Neutrophil (primary cell): ENCODE data around the gene ST6GALNAC1.

Experiments
- H3K27ac ChIP-seq: fragments of 200-600 bp; sonication (generic); 2 replicates; pipeline ENCODE4 v1.5.1; 2016; ENCODE audit warnings: mild to moderate bottlenecking, moderate library complexity
- H3K27me3 ChIP-seq: fragments of 200-600 bp; sonication (generic); 2 replicates; pipeline ENCODE4 v1.6.0; 2016; ENCODE audit warnings: mild to moderate bottlenecking
- H3K36me3 ChIP-seq: fragments of 200-600 bp; sonication (generic); 2 replicates; pipeline ENCODE4 v1.5.1; 2017
- H3K4me1 ChIP-seq, 2 experiments: fragments of 200-600 bp in 1 of 2; sonication (generic) in 1 of 2; 1 replicate in 1 of 2; 2 replicates in 1 of 2; pipeline versions ENCODE4 v1.5.1 to v1.6.1; 2013 to 2016; ENCODE audit warnings: low read depth in 1 of 2, low read length in 1 of 2, mild to moderate bottlenecking in 1 of 2, moderate library complexity in 1 of 2; ENCODE audit not compliant: control insufficient read depth in 1 of 2, insufficient read depth in 1 of 2
- H3K4me3 ChIP-seq, 2 experiments: fragments of 200-600 bp in 1 of 2; sonication (generic) in 1 of 2; 1 replicate in 1 of 2; 2 replicates in 1 of 2; pipeline ENCODE4 v1.5.1; 2013 to 2016; ENCODE audit warnings: low read depth in 1 of 2, low read length in 1 of 2, mild to moderate bottlenecking in 1 of 2, moderate library complexity in 1 of 2
- H3K9me3 ChIP-seq: fragments of 200-600 bp; sonication (generic); 2 replicates; pipeline ENCODE4 v1.5.1; 2016
- CTCF ChIP-seq: fragments of 200-600 bp; sonication (generic); IDR thresholded peaks from 2 replicates; pipeline ENCODE4 v1.5.1; 2016; ENCODE audit warnings: antibody characterized with exemption

ST6GALNAC1 gene

DNA sequence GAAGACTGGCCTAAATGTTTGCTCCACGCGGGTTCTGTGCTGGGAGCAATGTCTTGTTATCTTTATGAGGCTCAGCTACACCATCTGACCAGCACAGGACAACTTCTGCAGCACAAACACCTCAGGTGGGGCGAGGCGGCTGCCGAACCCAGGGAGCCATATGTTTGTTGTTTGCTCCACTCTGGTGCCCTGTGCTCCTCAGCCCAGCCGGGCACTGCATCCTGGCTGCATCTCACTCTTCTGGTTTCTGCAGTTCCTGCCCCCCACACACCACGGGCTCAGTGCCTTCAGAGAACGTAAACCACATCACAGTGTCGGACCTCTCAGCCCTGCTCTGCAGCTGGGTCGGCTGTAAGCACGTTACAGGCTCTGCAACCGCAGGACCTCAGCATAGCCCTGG lies 34.8 kb upstream of the ST6GALNAC1 start:
- H3K27ac ChIP-seq: no peak overlapping the region
- H3K9me3 ChIP-seq: no peaks in the 10 kb centered on the region
- no peaks in the 10 kb centered on the region for H3K27me3 ChIP-seq
- H3K4me1 ChIP-seq: peaks cover 7 to 11% of the 10 kb centered on the region in 2 experiments
- H3K4me3 ChIP-seq: no peak overlapping the region
- no peak for TF ChIP-seq CTCF
- H3K36me3 ChIP-seq: no peaks in the 10 kb centered on the region

GRCh38 chr17:76677406-76677805 lies 33.8 kb upstream of the ST6GALNAC1 start:
- TF ChIP-seq CTCF: no peak
- H3K4me1 ChIP-seq: peaks cover 8 to 14% of the 10 kb centered on the region in 2 experiments
- no peaks in the 10 kb centered on the region for H3K36me3 ChIP-seq
- no peaks in the 10 kb centered on the region for H3K9me3 ChIP-seq
- no peak overlapping the region for H3K4me3 ChIP-seq
- no peaks in the 10 kb centered on the region for H3K27me3 ChIP-seq
- no peak overlapping the region for H3K27ac ChIP-seq

DNA sequence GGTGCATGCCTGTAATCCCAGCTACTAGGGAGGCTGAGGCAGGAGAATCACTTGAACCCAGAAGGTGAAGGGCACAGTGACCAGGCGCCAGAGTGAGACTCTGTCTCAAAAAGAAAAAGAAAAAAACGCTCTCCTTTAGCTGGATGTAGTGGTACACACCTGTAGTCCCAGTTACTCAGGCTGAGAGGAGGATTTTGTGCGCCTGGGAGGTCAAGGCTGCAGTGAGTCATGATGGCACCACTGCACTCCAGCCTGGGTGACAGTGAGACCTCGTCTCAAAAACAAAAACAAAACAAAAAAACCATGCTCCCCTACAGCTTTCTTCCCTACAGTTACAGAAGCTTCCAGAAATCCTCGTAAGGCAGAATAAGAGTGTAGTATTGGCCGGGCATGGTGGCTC lies 33.1 kb upstream of the ST6GALNAC1 start:
- no peak overlapping the region for H3K27ac ChIP-seq

GRCh38 chr17:76675648-76676047 lies 32.1 kb upstream of the ST6GALNAC1 start:
- no peaks in the 10 kb centered on the region for H3K27me3 ChIP-seq
- H3K27ac ChIP-seq: no peak overlapping the region
- H3K4me3 ChIP-seq: no peak overlapping the region
- no peaks in the 10 kb centered on the region for H3K9me3 ChIP-seq
- H3K4me1 ChIP-seq: peaks cover 21 to 28% of the 10 kb centered on the region in 2 experiments
- H3K36me3 ChIP-seq: no peaks in the 10 kb centered on the region
- TF ChIP-seq CTCF: no peak

More for the DNA sequence above, 33.1 kb upstream of the ST6GALNAC1 start:
- Histone ChIP-seq H3K4me1 (peaks cover 13 to 19% of the 10 kb centered on the region in 2 experiments), H3K36me3 (no peaks in the 10 kb centered on the region), H3K27me3 (no peaks in the 10 kb centered on the region), H3K4me3 (no peak overlapping the region), H3K9me3 (no peaks in the 10 kb centered on the region)
- no peak for TF ChIP-seq CTCF

GRCh38 chr17:76674600-76674999 lies 31.0 kb upstream of the ST6GALNAC1 start:
- Histone ChIP-seq H3K27me3 (no peaks in the 10 kb centered on the region), H3K27ac (no peak overlapping the region), H3K4me1 (peaks cover 21 to 30% of the 10 kb centered on the region in 2 experiments), H3K9me3 (no peaks in the 10 kb centered on the region), H3K4me3 (no peak overlapping the region), H3K36me3 (no peaks in the 10 kb centered on the region)
- no peak for TF ChIP-seq CTCF

GRCh38 chr17:76673729-76674128 lies 30.2 kb upstream of the ST6GALNAC1 start:
- no peak for TF ChIP-seq CTCF
- Histone ChIP-seq H3K9me3 (no peaks in the 10 kb centered on the region), H3K27ac (no peak overlapping the region), H3K36me3 (no peaks in the 10 kb centered on the region), H3K4me1 (peaks cover 15 to 22% of the 10 kb centered on the region in 2 experiments), H3K4me3 (no peak overlapping the region), H3K27me3 (no peaks in the 10 kb centered on the region)
